Transverse colon (tissue), 4 donors: ENCODE data around the gene SFN. TPM values are rescaled to one million over a fixed set of nuclear protein-coding genes. Genes with fewer than 3 reads are reported as not detected.
A peak's percentile ranks its signal among the peaks of the same experiment; 100 is the strongest.

Source experiments
- DNase-seq: peaks from one replicate; pipeline ENCODE4 v3.0.0-alpha.2; 2019
- H3K27ac ChIP-seq, 4 donors: fragments of 200-600 bp; sonication (generic); 2 replicates each; pipeline ENCODE4 v1.5.1; 2016 to 2018; ENCODE audit warnings: inconsistent platforms in 4 of 4
- H3K27me3 ChIP-seq: fragments of 200-600 bp; sonication (generic); 2 replicates; pipeline ENCODE4 v1.5.1; 2017; ENCODE audit warnings: inconsistent platforms
- H3K36me3 ChIP-seq, 4 donors: fragments of 200-600 bp; sonication (generic); 2 replicates each; pipeline ENCODE4 v1.5.1; 2017 to 2019; ENCODE audit warnings: inconsistent platforms in 4 of 4
- H3K4me1 ChIP-seq, 4 donors: fragments of 200-600 bp; sonication (generic); 2 replicates each; pipeline ENCODE4 v1.5.1; 2017 to 2020; ENCODE audit warnings: inconsistent platforms in 4 of 4
- H3K4me3 ChIP-seq, 4 donors: fragments of 200-600 bp; sonication (generic); 1 replicate in 1 of 4; 2 replicates in 3 of 4; pipeline versions ENCODE4 v1.5.1 to v1.6.1; 2017 to 2019; ENCODE audit warnings: inconsistent platforms in 4 of 4
- H3K9me3 ChIP-seq, 2 donors: fragments of 200-600 bp; sonication (generic); 2 replicates each; pipeline ENCODE4 v1.5.1; 2017 to 2019; ENCODE audit warnings: inconsistent platforms in 2 of 2
- CTCF ChIP-seq, 5 experiments: fragments of 200-600 bp in 3 of 5; fragments of 450-650 bp in 2 of 5; sonication (generic) in 3 of 5; IDR thresholded peaks; 1 replicate in 2 of 5; 2 replicates in 3 of 5; pipeline ENCODE4 v1.5.1; 2016 to 2017; ENCODE audit warnings: antibody characterized with exemption in 5 of 5, inconsistent platforms in 3 of 5, mild to moderate bottlenecking in 2 of 5, moderate library complexity in 1 of 5
- EP300 ChIP-seq: sonication (generic); formaldehyde crosslinking; IDR thresholded peaks from one replicate; pipeline ENCODE4 v1.6.1; 2017; ENCODE audit warnings: antibody characterized with exemption, low read depth
- POLR2A ChIP-seq: fragments of 450-650 bp; IDR thresholded peaks from one replicate; pipeline ENCODE4 v1.6.1; 2016; ENCODE audit warnings: antibody characterized with exemption, mild to moderate bottlenecking, moderate library complexity
- POLR2AphosphoS5 ChIP-seq, 3 donors: sonication (generic); formaldehyde crosslinking; IDR thresholded peaks; one replicate each; pipeline ENCODE4 v1.6.1; 2016; ENCODE audit warnings: antibody characterized with exemption in 3 of 3
- WGBS, 2 donors: methylation state at CpG; one replicate each; pipeline ENCODE4 v1.1.5; 2018; ENCODE audit warnings: low coverage in 1 of 2; 5-methylcytosine and 5-hydroxymethylcytosine counted together
- in situ Hi-C, 4 donors: fragments of 200-750 bp; cut with MboI; loops; one replicate each; pipeline versions ENCODE4 v1.15.0 to v1.15.1; 2017; ENCODE audit warnings: low sequenced_read_pairs in 3 of 4, low pct_ligation_motif_present in 1 of 4, low pct_unique_long_range_greater_than_20kb in 1 of 4
- intact Hi-C: fragments of 100-400 bp; cut with DNase I; formaldehyde crosslinking; loops from one replicate; pipeline ENCODE4 v1.15.1; 2023; ENCODE audit warnings: low total_unique reads
- total RNA-seq, 4 donors: library from RNA; depleted of rRNA; stranded (reverse); fragments of >200 nt; gene quantifications; one replicate each; pipeline ENCODE4 v1.1.0, GENCODE V29; 2016

Gene SFN
- total RNA-seq, 4 donors from 2014 or later = 50.2 to 197 (median 163) TPM

GRCh38 chr1:26827663-26828062 is 35.3 kb upstream of the SFN start:
- Histone ChIP-seq H3K4me1 (peaks cover 27 to 51% (median 34%) of the 10 kb centered on the region in 4 donors), H3K9me3 (no peaks in the 10 kb centered on the region), H3K27ac (peak overlapping the region; percentile 82 to 86 (median 84)), H3K4me3 (peak overlapping the region in 3 of 4 donors; percentile 74 to 88 (median 75)), H3K36me3 (peaks cover 0 to 5% (median 1%) of the 10 kb centered on the region in 4 donors), H3K27me3 (no peaks in the 10 kb centered on the region)
- DNase-seq = no peak
- TF ChIP-seq CTCF (IDR thresholded peaks at IDR 0.05) = no peak
- TF ChIP-seq EP300 = no peak
- no peak for TF ChIP-seq POLR2AphosphoS5 (IDR thresholded peaks at IDR 0.05)
- no peak for TF ChIP-seq POLR2A
- intact Hi-C loops (no loop called here), in situ Hi-C loops (no loop called here)
- WGBS, 2 donors = 36 to 43% methylated on average over 6 to 11 of the region's 11 CpGs

GRCh38 chr1:26828411-26828991 is 34.4 kb upstream of the SFN start:
- Histone ChIP-seq H3K36me3 (peaks cover 0 to 13% (median 6%) of the 10 kb centered on the region in 4 donors), H3K4me1 (peaks cover 27 to 57% (median 34%) of the 10 kb centered on the region in 4 donors), H3K4me3 (peak overlapping the region in 1 of 4 donors; percentile 88), H3K27ac (peak overlapping the region; percentile 12 to 86 (median 84)), H3K27me3 (no peaks in the 10 kb centered on the region), H3K9me3 (no peaks in the 10 kb centered on the region)
- TF ChIP-seq POLR2A = no peak
- no peak for TF ChIP-seq EP300
- no peak for TF ChIP-seq POLR2AphosphoS5 (IDR thresholded peaks at IDR 0.05)
- TF ChIP-seq CTCF (IDR thresholded peaks at IDR 0.05) = no peak
- DNase-seq = peak; percentile 50
- 55 to 86% methylated on average over 1 to 4 of the region's 4 CpGs for WGBS, 2 donors
- intact Hi-C loops (no loop called here), in situ Hi-C loops (no loop called here)

GRCh38 chr1:26829184-26829911 is 33.6 kb upstream of the SFN start:
- in situ Hi-C loops = no loop called here
- peaks cover 0 to 19% (median 8%) of the 10 kb centered on the region in 4 donors for H3K36me3 ChIP-seq
- peak overlapping the region in 3 of 4 donors; percentile 12 to 86 (median 84) for H3K27ac ChIP-seq
- H3K4me3 ChIP-seq = no peak overlapping the region
- WGBS, 2 donors = 83 to 100% methylated on average over 3 to 6 of the region's 6 CpGs
- H3K4me1 ChIP-seq = peaks cover 26 to 55% (median 34%) of the 10 kb centered on the region in 4 donors
- no peak for DNase-seq
- H3K9me3 ChIP-seq = no peaks in the 10 kb centered on the region
- TF ChIP-seq EP300 (no peak), CTCF (IDR thresholded peaks at IDR 0.05) (no peak), POLR2A (no peak), POLR2AphosphoS5 (IDR thresholded peaks at IDR 0.05) (no peak)
- H3K27me3 ChIP-seq = no peaks in the 10 kb centered on the region
- intact Hi-C loops = no loop called here

- WGBS, 2 donors = 87 to 93% methylated on average over 3 of the region's 3 CpGs
- Histone ChIP-seq H3K27ac (no peak overlapping the region), H3K36me3 (peaks cover 0 to 19% (median 8%) of the 10 kb centered on the region in 4 donors), H3K9me3 (no peaks in the 10 kb centered on the region), H3K4me3 (no peak overlapping the region), H3K4me1 (peaks cover 9 to 38% (median 22%) of the 10 kb centered on the region in 4 donors), H3K27me3 (no peaks in the 10 kb centered on the region)
- TF ChIP-seq POLR2A = no peak
- DNase-seq = no peak
- intact Hi-C loops (no loop called here), in situ Hi-C loops (no loop called here)
Measured at GRCh38 chr1:26831059-26831458, 31.9 kb upstream of the SFN start.
